IgD-negative memory B cell (primary cell): ENCODE measurements around the gene CCSER1. TPM values are rescaled to one million over a fixed set of nuclear protein-coding genes. Genes with fewer than 3 reads are reported as not detected.
"Not testable (repeated sequence)": the region's sequence is repeated elsewhere in the genome, so short reads cannot be mapped to it uniquely, and the experiment has no call there.

Experiments used
- H3K27ac Mint-ChIP-seq, 3 donors: one replicate each; pipeline ENCODE4 v1.8.0; 2020 to 2022; ENCODE audit warnings: mild to moderate bottlenecking in 3 of 3, mixed read lengths in 3 of 3, moderate library complexity in 1 of 3
- H3K27me3 Mint-ChIP-seq: one replicate; pipeline ENCODE4 v1.8.0; 2021; ENCODE audit warnings: mixed read lengths
- H3K36me3 Mint-ChIP-seq: one replicate; pipeline ENCODE4 v1.8.0; 2020; ENCODE audit warnings: mild to moderate bottlenecking, mixed read lengths
- H3K4me1 Mint-ChIP-seq, 3 donors: one replicate each; pipeline ENCODE4 v1.8.0; 2020 to 2022; ENCODE audit warnings: mixed read lengths in 3 of 3, mild to moderate bottlenecking in 1 of 3
- H3K4me3 Mint-ChIP-seq, 4 donors: one replicate each; pipeline ENCODE4 v1.8.0; 2020 to 2022; ENCODE audit warnings: mild to moderate bottlenecking in 4 of 4, mixed read lengths in 4 of 4, moderate library complexity in 3 of 4
- H3K9me3 Mint-ChIP-seq, 3 donors: one replicate each; pipeline ENCODE4 v1.8.0; 2020 to 2021; ENCODE audit warnings: mixed read lengths in 3 of 3, mild to moderate bottlenecking in 1 of 3
- polyA plus RNA-seq: library from polyadenylated mRNA; unstranded; fragments of 300-500 nt; fragmentation: Illumina TruSeq; gene quantifications from one replicate; pipeline ENCODE4 v1.2.3, GENCODE V29; 2021

Gene CCSER1
- polyA plus RNA-seq, 1 donor from 2014 or later = 4.7 TPM

GRCh38 chr4:90246816-90247215 lies 119.6 kb downstream of the CCSER1 start:
- Mint-ChIP-seq H3K4me1 (peaks cover 0 to 12% (median 11%) of the 10 kb centered on the region in 3 donors), H3K27me3 (no peaks in the 10 kb centered on the region), H3K9me3 (peaks cover 0 to 1% (median 0%) of the 10 kb centered on the region in 3 donors), H3K4me3 (no peak overlapping the region), H3K27ac (no peak overlapping the region), H3K36me3 (peaks cover 1% of the 10 kb centered on the region)

GRCh38 chr4:90254357-90254756 lies 127.2 kb downstream of the CCSER1 start:
- Mint-ChIP-seq H3K27me3 (no peaks in the 10 kb centered on the region), H3K4me3 (peak overlapping the region in 1 of 4 donors; percentile 33), H3K27ac (no peak overlapping the region), H3K9me3 (peaks cover 0 to 4% (median 2%) of the 10 kb centered on the region in 3 donors), H3K36me3 (no peaks in the 10 kb centered on the region), H3K4me1 (peaks cover 0 to 9% (median 7%) of the 10 kb centered on the region in 3 donors)

- H3K4me1 Mint-ChIP-seq = peaks cover 0 to 1% (median 0%) of the 10 kb centered on the region in 3 donors
- peaks cover 2% of the 10 kb centered on the region for H3K27me3 Mint-ChIP-seq
- H3K4me3 Mint-ChIP-seq = no peak overlapping the region
- H3K27ac Mint-ChIP-seq = no peak overlapping the region
- no peaks in the 10 kb centered on the region for H3K36me3 Mint-ChIP-seq
- peaks cover 0 to 6% (median 4%) of the 10 kb centered on the region in 3 donors for H3K9me3 Mint-ChIP-seq
These were observed 147.0 kb downstream of the CCSER1 start for GRCh38 chr4:90274175-90274574.

GRCh38 chr4:90280954-90281353 lies 153.8 kb downstream of the CCSER1 start:
- peaks cover 2% of the 10 kb centered on the region for H3K36me3 Mint-ChIP-seq
- H3K4me3 Mint-ChIP-seq = no peak overlapping the region
- peaks cover 0 to 6% (median 3%) of the 10 kb centered on the region in 3 donors for H3K4me1 Mint-ChIP-seq
- peaks cover 0 to 2% (median 0%) of the 10 kb centered on the region in 3 donors for H3K9me3 Mint-ChIP-seq
- H3K27me3 Mint-ChIP-seq = no peaks in the 10 kb centered on the region
- H3K27ac Mint-ChIP-seq = no peak overlapping the region

GRCh38 chr4:90281541-90282355 lies 154.6 kb downstream of the CCSER1 start:
- Mint-ChIP-seq H3K9me3 (peaks cover 0 to 2% (median 0%) of the 10 kb centered on the region in 3 donors), H3K4me1 (peaks cover 0 to 6% (median 5%) of the 10 kb centered on the region in 3 donors), H3K4me3 (no peak overlapping the region), H3K36me3 (peaks cover 2% of the 10 kb centered on the region), H3K27ac (no peak overlapping the region), H3K27me3 (no peaks in the 10 kb centered on the region)

- Mint-ChIP-seq H3K27me3 (no peaks in the 10 kb centered on the region), H3K9me3 (no peaks in the 10 kb centered on the region), H3K36me3 (no peaks in the 10 kb centered on the region), H3K4me3 (no peak overlapping the region), H3K4me1 (peaks cover 0 to 8% (median 6%) of the 10 kb centered on the region in 3 donors), H3K27ac (no peak overlapping the region)
These were observed 163.2 kb downstream of the CCSER1 start for GRCh38 chr4:90290345-90290744.

- H3K27me3 Mint-ChIP-seq = no peaks in the 10 kb centered on the region
- H3K27ac Mint-ChIP-seq = no peak overlapping the region
- H3K4me1 Mint-ChIP-seq = peaks cover 0 to 3% (median 0%) of the 10 kb centered on the region in 3 donors
- no peak overlapping the region for H3K4me3 Mint-ChIP-seq
- no peaks in the 10 kb centered on the region for H3K36me3 Mint-ChIP-seq
- no peaks in the 10 kb centered on the region for H3K9me3 Mint-ChIP-seq
These were observed 165.2 kb downstream of the CCSER1 start for GRCh38 chr4:90292438-90292837.

GRCh38 chr4:90293320-90293719 lies 166.1 kb downstream of the CCSER1 start:
- Mint-ChIP-seq H3K36me3 (no peaks in the 10 kb centered on the region), H3K27ac (no peak overlapping the region), H3K4me1 (peaks cover 0 to 2% (median 0%) of the 10 kb centered on the region in 3 donors), H3K9me3 (no peaks in the 10 kb centered on the region), H3K27me3 (no peaks in the 10 kb centered on the region), H3K4me3 (no peak overlapping the region)

GRCh38 chr4:90299373-90299772 lies 172.2 kb downstream of the CCSER1 start:
- Mint-ChIP-seq H3K4me3 (no peak overlapping the region), H3K4me1 (no peaks in the 10 kb centered on the region), H3K27ac (no peak overlapping the region), H3K9me3 (no peaks in the 10 kb centered on the region), H3K36me3 (no peaks in the 10 kb centered on the region), H3K27me3 (no peaks in the 10 kb centered on the region)

- Mint-ChIP-seq H3K9me3 (no peaks in the 10 kb centered on the region), H3K4me3 (no peak overlapping the region), H3K36me3 (no peaks in the 10 kb centered on the region), H3K27ac (no peak overlapping the region), H3K4me1 (peaks cover 0 to 2% (median 0%) of the 10 kb centered on the region in 3 donors), H3K27me3 (no peaks in the 10 kb centered on the region)
These were observed 179.6 kb downstream of the CCSER1 start for GRCh38 chr4:90306810-90307209.

- not testable (repeated sequence) for H3K27me3 Mint-ChIP-seq, H3K4me3 Mint-ChIP-seq
These were observed 189.9 kb downstream of the CCSER1 start for GRCh38 chr4:90317140-90317539.

GRCh38 chr4:90317785-90318184 lies 190.6 kb downstream of the CCSER1 start:
- Mint-ChIP-seq H3K36me3 (no peaks in the 10 kb centered on the region), H3K9me3 (no peaks in the 10 kb centered on the region), H3K4me3 (no peak overlapping the region), H3K4me1 (peaks cover 0 to 2% (median 0%) of the 10 kb centered on the region in 3 donors), H3K27me3 (no peaks in the 10 kb centered on the region), H3K27ac (no peak overlapping the region)

More at GRCh38 chr4:90317140-90317539, 189.9 kb downstream of the CCSER1 start:
- not testable (repeated sequence) for H3K4me1 Mint-ChIP-seq, H3K27ac Mint-ChIP-seq, H3K9me3 Mint-ChIP-seq, H3K36me3 Mint-ChIP-seq

GRCh38 chr4:90318193-90318592 lies 191.0 kb downstream of the CCSER1 start:
- Mint-ChIP-seq H3K4me3 (no peak overlapping the region), H3K27ac (no peak overlapping the region), H3K36me3 (no peaks in the 10 kb centered on the region), H3K4me1 (peaks cover 0 to 2% (median 0%) of the 10 kb centered on the region in 3 donors), H3K9me3 (no peaks in the 10 kb centered on the region), H3K27me3 (no peaks in the 10 kb centered on the region)

GRCh38 chr4:90328558-90328957 lies 201.4 kb downstream of the CCSER1 start:
- no peaks in the 10 kb centered on the region for H3K9me3 Mint-ChIP-seq
- H3K27me3 Mint-ChIP-seq = no peaks in the 10 kb centered on the region
- peaks cover 1% of the 10 kb centered on the region for H3K36me3 Mint-ChIP-seq
- no peaks in the 10 kb centered on the region for H3K4me1 Mint-ChIP-seq
- H3K27ac Mint-ChIP-seq = no peak overlapping the region
- H3K4me3 Mint-ChIP-seq = no peak overlapping the region

- peaks cover 1% of the 10 kb centered on the region for H3K36me3 Mint-ChIP-seq
- no peaks in the 10 kb centered on the region for H3K9me3 Mint-ChIP-seq
- no peak overlapping the region for H3K4me3 Mint-ChIP-seq
- H3K27ac Mint-ChIP-seq = no peak overlapping the region
- H3K27me3 Mint-ChIP-seq = no peaks in the 10 kb centered on the region
- no peaks in the 10 kb centered on the region for H3K4me1 Mint-ChIP-seq
These were observed 203.4 kb downstream of the CCSER1 start for GRCh38 chr4:90330546-90330945.
